NCI-H2227 (cell line): ENCODE results near the gene WNT4.

Experiments
- DNase-seq: peaks from one replicate; lab custom pipeline; 2025; ENCODE audit not compliant: unreplicated experiment; lab: John Stamatoyannopoulos, UW

Gene WNT4

GRCh38 chr1:22089134-22089571, 53.7 kb downstream of the WNT4 start:
- DNase-seq, result no peak

DNA sequence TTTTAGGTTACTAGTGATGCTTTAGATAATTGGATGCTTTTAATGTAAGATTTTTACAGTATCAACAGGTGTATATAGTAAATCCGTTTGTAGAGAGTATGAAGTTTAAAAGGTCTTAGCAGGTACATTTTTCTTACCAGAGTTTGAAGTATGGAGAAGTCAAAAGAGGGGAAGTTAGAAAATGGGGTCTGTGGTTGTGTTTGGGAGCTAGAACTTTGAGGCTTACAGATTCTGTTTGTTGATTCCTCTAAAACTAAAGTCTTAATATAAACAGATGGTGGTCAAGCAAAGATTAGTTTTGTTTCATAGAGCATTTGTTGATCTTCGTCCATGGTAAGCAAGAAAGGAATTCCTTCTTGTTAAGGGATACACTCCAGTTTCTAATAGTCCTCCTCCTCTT, 54.6 kb downstream of the WNT4 start:
- no peak for DNase-seq

- DNase-seq, result no peak
Observed at GRCh38 chr1:22080191-22080590, 62.7 kb downstream of the WNT4 start.

- DNase-seq, result no peak
Observed at GRCh38 chr1:22078133-22078532, 64.8 kb downstream of the WNT4 start.

DNA sequence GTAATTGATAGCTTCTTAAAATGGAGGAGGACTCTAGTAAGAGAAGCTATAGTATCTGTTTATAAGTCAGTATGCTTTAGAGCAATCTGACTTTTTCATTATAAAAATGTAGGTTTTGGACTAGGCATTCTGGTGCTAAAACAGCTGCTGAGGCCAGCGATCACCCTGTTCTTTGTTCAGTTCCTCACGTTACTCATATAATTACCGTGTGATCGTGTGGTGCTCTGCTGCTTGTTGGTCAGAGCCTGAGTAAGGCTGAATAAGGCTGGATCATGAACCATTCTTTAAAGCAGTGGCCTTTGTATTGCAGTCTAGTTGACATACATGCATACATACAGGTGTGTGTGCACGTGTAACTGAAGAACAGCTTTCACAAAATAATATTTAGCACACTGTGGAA, 65.2 kb downstream of the WNT4 start:
- DNase-seq, result peak; percentile 57

DNA sequence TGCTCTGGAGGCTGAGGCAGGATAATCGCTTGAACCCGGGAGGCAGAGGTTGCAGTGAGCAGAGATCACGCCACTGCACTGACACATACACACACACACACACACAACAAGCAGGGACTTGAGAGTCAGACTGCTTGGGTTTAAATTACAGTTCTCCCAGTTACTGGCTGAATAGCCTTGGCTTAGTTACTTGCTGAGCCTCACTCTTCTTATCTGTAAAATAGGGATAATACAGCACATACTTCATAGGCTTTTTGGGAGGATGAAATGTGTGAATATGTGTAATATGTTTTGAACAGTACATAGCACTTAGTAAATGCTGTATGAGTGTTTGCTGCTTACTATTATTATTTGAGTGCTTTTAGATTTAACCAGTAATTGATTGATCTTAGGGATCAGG, 66.6 kb downstream of the WNT4 start:
- DNase-seq, result no peak

- no peak for DNase-seq
Observed at GRCh38 chr1:22075718-22076117, 67.2 kb downstream of the WNT4 start.

DNA sequence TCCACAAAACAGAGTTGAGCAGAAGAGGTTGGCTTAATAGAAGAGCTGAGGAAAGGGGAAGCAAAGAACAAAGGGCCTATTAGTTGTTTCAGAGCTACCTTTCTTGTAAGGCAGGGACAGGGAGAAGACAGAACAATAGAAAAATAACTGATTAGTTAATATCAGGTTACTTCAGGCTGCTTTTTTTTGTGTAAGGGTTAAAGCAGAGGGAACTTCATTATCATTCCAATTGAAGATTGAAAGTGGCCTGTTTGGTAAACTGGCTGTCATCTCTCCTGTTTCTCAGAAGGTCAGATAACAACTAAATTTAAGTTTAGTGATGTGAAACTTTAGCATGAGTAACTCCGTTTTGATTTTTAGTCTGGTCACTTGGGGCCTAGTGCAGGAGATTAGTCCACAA, 68.1 kb downstream of the WNT4 start:
- DNase-seq, result no peak

GRCh38 chr1:22071511-22071910, 71.4 kb downstream of the WNT4 start:
- DNase-seq, result no peak
